ENCODE data around the gene CD99L2. TPM values are rescaled to one million over a fixed set of nuclear protein-coding genes. Genes with fewer than 3 reads are reported as not detected.

Gene CD99L2
- total RNA-seq, 1 experiment from 2014 or later: 7.3 TPM

GRCh38 chrX:150763303-150763797 is 135.1 kb downstream of the CD99L2 start:
- WGBS (ENCODE audit: extremely low coverage, insufficient read length, low lambda C conversion rate): no CpG with 5 or more reads among the region's 13 CpGs
- Histone ChIP-seq H2AK5ac (ENCODE audit: insufficient read length, low read length) (no peak overlapping the region), H3K23me2 (ENCODE audit: insufficient read length, low read depth, low read length, poor library complexity, severe bottlenecking) (no peaks in the 10 kb centered on the region), H2BK5ac (ENCODE audit: insufficient read length, low read length) (no peak overlapping the region), H4K91ac (ENCODE audit: insufficient read length, low read depth, low read length) (no peak overlapping the region), H3K27ac (ENCODE audit: insufficient read length, low read depth, low read length) (no peak overlapping the region), H4K8ac (replicated peaks; ENCODE audit: insufficient read length, low read depth, low read length) (no peak overlapping the region), H2AFZ (ENCODE audit: low read length) (no peak overlapping the region), H3K14ac (ENCODE audit: insufficient read depth, low read length) (no peak overlapping the region), H3K4me1 (ENCODE audit: insufficient read depth, low read length) (peaks cover 4% of the 10 kb centered on the region; the same call in 1 of the 2 replicates), H3K4me2 (ENCODE audit: insufficient read depth, insufficient read length, low read length) (no peak overlapping the region), H2BK12ac (ENCODE audit: insufficient read length, low read depth, low read length) (no peak overlapping the region), H3K79me2 (ENCODE audit: insufficient read depth, low read length) (no peaks in the 10 kb centered on the region), H2BK15ac (ENCODE audit: low read depth, low read length) (no peak overlapping the region), H3K56ac (ENCODE audit: insufficient read length, low read depth, low read length) (no peak overlapping the region), H2BK120ac (ENCODE audit: low read depth, low read length, poor library complexity, severe bottlenecking) (no peak overlapping the region), H3K27me3 (ENCODE audit: insufficient read depth, low read length) (no peaks in the 10 kb centered on the region), H3T11ph (ENCODE audit: low read length) (no peak overlapping the region), H3K79me1 (ENCODE audit: insufficient read depth, low read depth, low read length, poor library complexity, severe bottlenecking) (no peaks in the 10 kb centered on the region), H4K20me1 (ENCODE audit: control insufficient read depth, insufficient read depth, insufficient read length) (peaks cover 2% of the 10 kb centered on the region), H3K18ac (ENCODE audit: insufficient read length, low read depth, low read length) (no peak overlapping the region), H3K9ac (ENCODE audit: extremely low read depth, insufficient read length, low read length) (no peak overlapping the region), H2BK20ac (ENCODE audit: low read depth, low read length, poor library complexity, severe bottlenecking) (no peak overlapping the region), H3K23ac (ENCODE audit: insufficient read length, low read depth, low read length) (no peak overlapping the region), H3K4ac (ENCODE audit: low read depth, low read length) (no peak overlapping the region), H4K5ac (ENCODE audit: insufficient read length, low read depth, low read length) (no peak overlapping the region), H3K9me3 (ENCODE audit: control insufficient read depth, low read depth, low read length) (no peaks in the 10 kb centered on the region)
- TF ChIP-seq CTCF (conservative IDR thresholded peaks at IDR 0.05): no peak
- H3K4me3 Mint-ChIP-seq: no peak overlapping the region
- H3K27me3 Mint-ChIP-seq (ENCODE audit: low read depth): no peaks in the 10 kb centered on the region; the same call in 1 of the 2 replicates
- H3K4me1 Mint-ChIP-seq: peaks cover 9 to 24% of the 10 kb centered on the region in 2 experiments
- peak overlapping the region in 2 of 3 experiments; percentile 85 to 87; a peak in 3 of 7 replicates for H3K27ac Mint-ChIP-seq
- H3K9me3 Mint-ChIP-seq: peaks cover 53 to 70% of the 10 kb centered on the region in 2 experiments
- DNase-seq: no peak
- H3K36me3 Mint-ChIP-seq (ENCODE audit: insufficient read depth in 1 of 3, low read depth in 3 of 3): peaks cover 8 to 36% (median 25%) of the 10 kb centered on the region in 3 experiments; a peak in 6 of 7 replicates
